Adipose tissue (tissue), 3 donors: ENCODE measurements around the gene NRCAM. TPM values are rescaled to one million over a fixed set of nuclear protein-coding genes. Genes with fewer than 3 reads are reported as not detected.

Experiments used
- H3K27ac ChIP-seq: one replicate; pipeline ENCODE4 v1.5.1; 2013; ENCODE audit warnings: low read depth, low read length
- WGBS, 3 donors: extraction: QIAGEN DNeasy Blood & Tissue Kit; methylation state at CpG; one replicate each; pipeline ENCODE4 v1.1.7; 2013; 5-methylcytosine and 5-hydroxymethylcytosine counted together
- polyA plus RNA-seq, 3 donors: library from polyadenylated mRNA; stranded (reverse); fragments of 200-250 nt; gene quantifications; one replicate each; pipeline ENCODE4 v1.2.3, GENCODE V29; 2013
- donor health status: healthy with polysubstance abuse.
- donor health status: Bipolar disorder and iron deficiency.
- donor health status: healthy.

Gene NRCAM
- polyA plus RNA-seq, 3 donors, result 2.5 to 10.0 (median 2.6) TPM

DNA sequence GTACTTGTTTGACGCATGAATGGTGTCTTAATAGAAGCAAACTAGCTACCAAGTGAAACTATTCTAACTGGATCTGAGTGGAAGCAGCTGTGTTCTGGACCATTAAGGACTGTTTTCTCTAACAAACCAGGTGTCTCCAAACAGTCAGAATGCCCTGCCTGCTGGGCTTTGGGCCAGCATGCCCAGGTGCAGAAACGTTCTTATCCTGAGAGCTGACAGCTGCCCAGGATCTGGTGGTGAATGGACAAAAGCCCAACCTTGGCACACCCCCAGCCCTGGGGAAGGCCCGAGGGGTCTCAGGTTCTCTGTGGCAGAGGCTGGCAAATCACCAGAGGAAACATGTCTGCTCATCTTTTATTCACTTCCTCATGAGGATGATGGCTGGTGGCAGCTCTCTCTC is 277.8 kb downstream of the NRCAM start:
- WGBS, 3 donors, result 25 to 62% (median 44%) methylated on average over 3 of the region's 3 CpGs
- H3K27ac ChIP-seq, result no peak overlapping the region

DNA sequence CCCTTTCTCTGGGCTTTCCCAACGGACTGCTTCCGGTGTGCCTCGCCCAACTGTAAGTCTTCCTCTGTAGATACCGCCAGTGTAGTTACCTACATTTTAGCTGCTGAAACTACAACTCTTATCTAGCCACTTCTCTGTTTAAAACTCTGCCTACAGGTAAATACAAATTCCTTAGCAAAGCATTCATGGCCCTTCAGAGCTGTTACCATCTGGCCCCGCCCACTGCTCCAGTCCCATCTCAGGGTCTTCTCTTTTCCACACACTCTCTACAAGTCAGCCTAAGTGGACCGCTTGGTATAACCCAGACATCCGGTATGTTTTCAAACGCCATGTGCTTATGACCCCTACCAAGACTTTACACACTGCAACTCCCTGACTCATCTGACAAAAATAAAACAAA is 285.1 kb downstream of the NRCAM start:
- 86 to 98% (median 93%) methylated on average over 8 of the region's 8 CpGs for WGBS, 3 donors
- H3K27ac ChIP-seq, result no peak overlapping the region

DNA sequence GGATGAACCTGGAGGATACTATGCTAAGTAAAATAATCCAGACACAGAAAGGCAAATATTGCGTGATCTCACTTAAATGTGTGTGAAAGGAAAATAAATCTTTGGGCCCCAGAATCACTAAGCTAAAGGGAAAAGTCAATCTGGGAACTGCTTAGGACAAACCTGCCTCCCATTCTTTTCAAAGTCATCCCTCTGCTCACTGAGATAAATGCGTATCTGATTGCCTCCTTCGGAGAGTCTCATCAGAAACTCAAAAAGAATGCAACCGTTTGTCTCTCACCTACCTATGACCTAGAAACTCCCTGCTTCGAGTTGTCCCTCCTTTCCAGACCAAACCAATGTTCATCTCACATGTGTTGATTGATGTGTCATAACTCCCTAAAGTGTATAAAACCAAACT is 286.0 kb downstream of the NRCAM start:
- no peak overlapping the region for H3K27ac ChIP-seq
- 70 to 81% (median 77%) methylated on average over 5 of the region's 5 CpGs for WGBS, 3 donors

DNA sequence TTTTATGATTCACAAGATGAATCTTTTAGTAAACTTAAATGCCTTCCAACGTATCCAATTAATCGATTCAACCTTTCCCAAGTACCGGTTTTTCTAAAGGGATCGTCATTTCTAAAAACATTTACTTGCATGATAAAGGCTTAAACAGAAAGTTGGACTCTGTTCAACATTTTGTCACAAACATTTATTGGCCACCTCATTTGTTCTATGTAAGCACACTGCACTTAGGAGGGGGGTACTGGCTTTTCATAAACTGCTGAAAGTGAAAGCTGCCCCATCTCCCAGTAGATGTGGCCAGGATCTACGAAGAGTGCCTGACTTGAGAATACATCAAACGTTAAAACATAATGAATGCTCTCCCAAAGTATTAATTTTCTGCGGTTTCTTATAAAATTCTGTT is 288.8 kb downstream of the NRCAM start:
- WGBS, 3 donors, result 35 to 65% (median 54%) methylated on average over 7 of the region's 7 CpGs
- no peak overlapping the region for H3K27ac ChIP-seq

DNA sequence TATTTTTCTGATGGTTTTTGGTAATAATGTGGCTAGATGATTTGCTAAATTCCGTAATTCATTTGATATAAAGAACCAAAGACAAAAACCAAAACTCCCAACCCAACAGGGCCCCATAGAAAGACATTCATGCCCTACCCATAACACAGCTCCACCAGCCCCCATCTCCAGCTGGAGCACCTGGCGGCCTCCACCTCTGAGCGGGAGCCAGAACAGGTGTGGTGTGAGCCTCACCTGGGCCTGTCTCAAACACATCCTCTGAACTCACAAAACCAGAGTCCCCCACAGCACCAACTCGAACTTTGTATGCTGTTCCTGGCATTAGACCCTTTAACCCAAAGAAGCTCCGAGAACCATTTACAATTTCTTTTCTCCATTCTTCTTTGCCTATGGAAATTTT is 289.5 kb downstream of the NRCAM start:
- WGBS, 3 donors, result 85 to 94% (median 93%) methylated on average over 5 of the region's 5 CpGs
- H3K27ac ChIP-seq, result no peak overlapping the region

DNA sequence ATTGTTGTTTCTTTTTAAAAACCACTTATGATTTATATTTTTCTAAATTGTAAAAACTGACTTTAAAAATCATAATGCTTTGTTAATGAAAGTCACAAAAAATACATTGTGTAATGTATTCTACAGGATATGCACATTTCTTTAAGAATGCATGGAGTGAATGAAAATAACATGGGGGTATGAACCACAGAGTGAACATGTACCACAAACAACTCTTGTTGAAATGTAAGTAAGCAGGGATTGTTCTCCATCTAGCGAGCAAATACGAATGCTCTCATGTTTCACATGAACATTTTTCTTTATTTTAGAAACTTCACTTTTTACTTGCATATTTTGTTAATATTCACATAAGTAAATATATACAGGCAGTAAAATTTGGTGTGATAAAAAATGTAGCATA is 290.5 kb downstream of the NRCAM start:
- no peak overlapping the region for H3K27ac ChIP-seq
- 96 to 98% (median 96%) methylated on average over 2 of the region's 2 CpGs for WGBS, 3 donors

DNA sequence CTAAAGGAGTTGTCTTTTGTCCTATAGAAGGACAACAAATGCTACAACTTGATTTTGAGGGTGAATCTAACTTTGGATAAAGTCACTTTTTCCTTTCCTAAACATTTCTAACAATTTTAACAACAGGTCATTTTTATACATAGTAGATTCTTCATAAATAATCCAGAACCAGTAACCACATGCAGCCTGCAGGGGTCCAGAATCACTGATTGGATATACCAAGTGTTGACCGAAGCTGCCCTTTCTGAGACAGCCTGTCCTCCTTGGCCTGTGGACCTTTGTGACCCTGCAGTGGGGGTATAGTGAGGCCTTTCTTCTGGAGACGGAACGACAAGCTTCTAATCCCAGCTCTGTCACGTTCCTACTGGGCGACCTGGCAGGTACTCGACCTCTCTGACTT is 291.3 kb downstream of the NRCAM start:
- 68 to 79% (median 72%) methylated on average over 6 of the region's 6 CpGs for WGBS, 3 donors
- no peak overlapping the region for H3K27ac ChIP-seq

DNA sequence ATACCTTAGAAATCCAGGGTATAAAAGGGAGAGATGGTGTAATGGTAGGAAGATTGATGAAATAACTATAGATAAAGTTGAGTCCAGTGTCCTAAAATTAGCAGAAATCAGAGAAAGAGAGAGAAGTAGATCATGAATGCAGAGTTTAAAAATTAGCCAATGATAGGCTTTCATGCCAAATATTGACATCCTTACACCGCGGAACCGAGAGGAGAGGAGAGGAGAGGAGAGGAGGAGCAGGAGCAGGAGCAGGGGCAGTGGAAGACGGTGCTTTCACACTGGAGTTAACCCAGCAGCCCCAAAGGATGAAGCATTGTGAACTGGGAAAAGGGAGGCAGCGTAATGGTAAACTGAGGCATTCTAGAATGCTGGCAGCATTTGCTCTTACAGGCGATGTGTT is 291.9 kb downstream of the NRCAM start:
- 59 to 77% (median 70%) methylated on average over 6 of the region's 6 CpGs for WGBS, 3 donors
- no peak overlapping the region for H3K27ac ChIP-seq

DNA sequence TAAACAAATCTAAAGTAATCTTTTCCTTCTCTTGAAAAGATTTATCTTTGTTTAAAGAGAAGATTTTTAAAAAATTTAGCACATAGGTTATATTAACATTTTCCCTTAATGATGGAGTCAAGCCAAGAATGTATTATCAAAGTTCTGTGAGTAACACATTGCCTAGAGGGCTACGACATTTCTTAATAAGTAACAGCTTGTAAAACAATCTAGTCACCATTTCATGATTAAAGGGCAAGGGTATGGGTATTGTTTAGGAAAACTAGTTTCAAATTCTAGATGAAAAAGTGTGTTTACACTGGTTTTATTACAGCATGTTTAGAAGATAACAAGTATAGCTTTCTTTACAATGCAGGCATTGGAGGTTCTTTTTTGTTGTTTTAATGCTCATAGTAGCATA is 297.5 kb downstream of the NRCAM start:
- no peak overlapping the region for H3K27ac ChIP-seq
- WGBS, 3 donors, result 17 to 74% (median 62%) methylated on average over 1 of the region's 1 CpG

DNA sequence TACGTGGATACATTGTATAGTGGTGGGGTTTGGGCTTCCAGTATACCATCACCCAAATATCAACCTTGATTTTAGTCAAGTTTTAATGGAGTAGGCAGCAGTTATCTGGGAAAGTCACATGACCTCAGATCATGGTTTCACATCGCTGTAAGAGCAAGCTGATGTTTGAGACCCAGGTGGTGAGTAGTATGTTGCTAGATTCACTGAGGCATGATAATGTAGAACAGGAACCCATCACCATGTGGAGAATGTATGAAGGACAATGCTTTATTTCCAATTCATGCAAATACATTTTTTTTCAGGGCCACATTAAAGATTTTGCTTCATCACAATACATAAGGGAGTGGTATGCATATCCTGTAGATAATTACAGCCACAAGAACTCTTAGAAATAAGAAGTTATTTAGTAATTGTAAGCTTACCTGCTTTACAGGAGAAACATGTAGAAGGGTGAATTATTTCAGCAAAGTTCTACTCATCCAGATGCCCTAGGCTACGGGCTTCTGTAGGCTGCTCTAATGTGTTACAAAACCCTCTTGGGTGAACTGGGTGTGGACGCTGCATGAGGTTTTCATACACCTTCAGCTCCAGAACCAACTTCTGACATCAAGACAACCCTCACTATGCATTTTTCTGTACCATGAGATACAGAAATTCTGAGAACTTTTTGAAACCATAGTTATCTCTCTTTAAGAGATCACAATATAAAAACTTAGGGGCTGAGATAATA is 298.5 kb downstream of the NRCAM start:
- H3K27ac ChIP-seq, result no peak overlapping the region
- 93 to 97% (median 94%) methylated on average over 4 of the region's 4 CpGs for WGBS, 3 donors

DNA sequence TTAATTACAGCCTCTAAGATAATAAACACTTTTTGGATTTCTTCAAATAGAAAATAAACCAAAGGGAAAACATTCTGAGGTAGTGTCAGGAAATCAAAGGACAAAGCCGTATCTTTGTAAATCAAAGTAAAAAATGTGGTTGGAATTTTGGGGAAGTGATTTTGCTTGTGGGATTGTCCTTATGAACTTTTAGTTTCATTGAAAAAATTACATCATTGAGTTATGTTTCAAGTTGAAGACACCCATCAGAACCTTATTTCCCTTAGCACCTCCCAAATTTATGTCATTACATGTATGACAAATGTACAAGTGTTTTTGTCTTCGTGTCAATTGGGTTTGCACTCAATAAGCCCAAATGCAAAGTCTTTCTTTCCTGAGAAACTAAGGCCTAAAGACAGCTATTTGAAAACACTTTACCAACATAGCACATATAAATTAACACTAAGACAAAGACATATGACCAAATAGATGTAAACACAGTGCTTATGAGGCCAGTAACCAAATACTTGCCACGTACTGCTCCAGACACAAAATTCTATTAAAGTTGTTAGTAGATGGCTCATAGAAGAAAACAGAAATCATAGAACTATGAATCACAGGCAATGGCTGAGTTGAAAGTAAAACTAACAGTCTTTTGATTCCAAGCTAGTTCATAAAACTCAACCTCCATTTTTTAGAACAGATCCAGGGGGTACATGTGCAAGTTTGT is 299.2 kb downstream of the NRCAM start:
- WGBS, 3 donors, result 72 to 91% (median 79%) methylated on average over 3 of the region's 3 CpGs
- no peak overlapping the region for H3K27ac ChIP-seq

DNA sequence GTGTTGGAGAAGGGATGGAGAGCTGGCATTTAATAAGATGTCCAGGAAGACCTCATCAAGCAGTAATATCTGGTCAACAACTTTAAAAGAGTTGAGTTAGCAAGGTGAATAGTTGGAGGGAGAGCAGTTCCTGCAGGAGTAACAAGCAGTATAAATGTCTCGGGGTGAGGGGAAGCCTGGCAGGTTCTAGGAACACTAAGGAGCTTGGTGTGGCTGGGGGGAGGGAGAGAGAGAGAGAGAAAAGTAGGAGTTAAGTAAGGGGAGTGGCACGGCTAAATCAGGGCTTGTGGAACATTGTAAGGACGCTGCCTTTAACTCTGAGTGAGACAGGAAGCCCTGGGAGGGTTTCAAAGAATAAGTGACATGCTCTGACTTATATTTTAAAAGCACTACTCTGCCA is 304.0 kb downstream of the NRCAM start:
- WGBS, 3 donors, result 62 to 81% (median 67%) methylated on average over 3 of the region's 3 CpGs
- H3K27ac ChIP-seq, result no peak overlapping the region

DNA sequence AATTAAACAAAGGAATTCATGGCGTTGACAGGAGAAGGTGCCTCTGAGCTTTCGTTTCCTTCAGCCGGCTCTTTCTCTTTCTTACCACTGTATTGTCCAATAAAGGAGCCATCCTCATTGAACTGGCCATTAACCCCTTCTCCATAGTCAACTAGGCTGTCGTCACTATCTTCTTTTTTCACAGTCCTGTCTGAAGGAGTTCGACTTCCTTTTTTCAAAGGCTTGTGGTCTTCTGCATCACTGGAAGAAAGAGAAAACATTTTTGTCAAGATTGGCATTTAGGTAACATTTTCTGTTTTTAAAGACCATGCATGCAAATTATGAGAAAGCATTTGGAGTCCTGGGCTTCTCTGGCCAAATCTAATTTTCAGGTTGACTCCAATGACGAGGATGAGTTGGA is 306.3 kb downstream of the NRCAM start:
- 57 to 66% (median 61%) methylated on average over 6 of the region's 6 CpGs for WGBS, 3 donors
- no peak overlapping the region for H3K27ac ChIP-seq

DNA sequence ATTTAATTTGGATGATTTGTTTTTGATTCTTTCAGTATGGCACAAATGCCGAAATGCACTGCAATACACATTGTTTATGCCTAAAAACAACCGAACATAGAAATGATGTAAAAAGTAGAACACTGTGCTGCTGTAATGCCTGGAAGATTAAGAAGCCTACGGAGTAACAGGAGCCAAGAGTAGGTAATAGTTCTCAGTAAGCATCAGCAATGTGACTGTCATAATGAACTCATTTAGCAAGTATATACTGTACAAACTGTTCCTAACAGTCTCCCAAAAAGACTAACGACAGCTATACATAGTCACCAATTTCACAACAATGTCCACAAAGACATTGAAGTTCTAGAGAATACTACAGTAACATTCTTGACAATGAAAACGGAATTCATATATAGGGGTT is 307.1 kb downstream of the NRCAM start:
- no peak overlapping the region for H3K27ac ChIP-seq
- 86 to 91% (median 88%) methylated on average over 5 of the region's 5 CpGs for WGBS, 3 donors

DNA sequence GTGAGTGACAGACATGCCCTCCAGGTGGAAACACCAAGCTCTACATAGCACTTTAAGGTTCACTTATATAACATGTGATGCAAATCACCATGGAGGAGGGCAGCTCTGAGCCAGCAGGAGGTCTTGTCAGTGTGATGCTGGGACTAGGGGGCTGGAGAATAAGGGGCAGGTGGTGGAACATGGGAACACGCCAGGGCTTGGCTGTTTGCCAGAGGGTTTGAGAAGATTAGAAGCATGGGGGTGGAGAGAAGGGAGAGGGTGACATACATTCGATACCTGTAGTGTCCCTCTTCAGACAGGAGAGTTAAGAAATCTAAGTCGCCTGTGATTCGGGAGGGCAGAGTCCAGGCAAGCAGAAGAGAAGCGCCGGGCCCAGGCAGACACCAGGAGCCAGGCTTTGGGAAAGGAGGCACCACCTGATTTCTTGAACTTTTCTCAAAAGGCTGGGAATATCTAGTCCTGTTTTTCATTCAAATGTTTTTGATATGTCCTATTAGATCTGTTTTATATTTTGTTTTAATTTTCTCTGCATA is 309.1 kb downstream of the NRCAM start:
- H3K27ac ChIP-seq, result no peak overlapping the region
- 75 to 91% (median 89%) methylated on average over 6 of the region's 6 CpGs for WGBS, 3 donors

DNA sequence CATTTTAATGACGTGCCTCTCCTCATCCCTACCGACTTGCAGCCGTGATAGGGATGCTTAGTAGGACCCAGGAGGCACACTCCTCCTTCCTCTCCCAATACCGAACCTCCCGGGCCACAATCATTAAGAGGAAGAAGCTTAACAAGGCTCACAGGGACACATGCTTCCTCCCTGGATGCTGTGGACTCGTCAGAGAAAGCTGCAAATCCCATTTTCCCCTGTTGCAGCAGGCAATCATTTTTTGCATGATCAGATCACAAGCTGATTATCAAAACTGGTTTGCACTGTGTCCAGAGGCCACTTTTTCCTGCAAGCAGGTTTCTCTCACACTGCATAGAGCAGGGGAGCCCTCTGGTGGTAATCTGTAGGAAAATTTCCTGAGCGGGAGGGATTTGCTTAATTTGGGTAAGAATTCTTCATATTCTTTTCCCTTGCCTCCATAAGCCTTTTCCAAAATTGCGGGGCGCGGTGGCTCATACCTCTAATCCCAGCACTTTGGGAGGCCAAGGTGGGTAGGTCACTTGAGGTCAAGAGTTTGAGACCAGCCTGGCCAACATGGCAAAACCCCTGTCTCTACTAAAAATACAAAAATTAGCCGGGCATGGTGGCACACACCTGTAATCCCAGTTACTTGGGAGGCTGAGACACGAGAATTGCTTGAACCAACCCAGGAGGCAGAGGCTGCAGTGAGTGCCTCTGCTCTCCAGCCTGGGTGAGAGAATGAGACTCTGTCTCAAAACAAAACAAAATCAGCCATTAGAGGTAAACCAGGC is 310.0 kb downstream of the NRCAM start:
- 13 to 33% (median 14%) methylated on average over 12 of the region's 12 CpGs for WGBS, 3 donors

DNA sequence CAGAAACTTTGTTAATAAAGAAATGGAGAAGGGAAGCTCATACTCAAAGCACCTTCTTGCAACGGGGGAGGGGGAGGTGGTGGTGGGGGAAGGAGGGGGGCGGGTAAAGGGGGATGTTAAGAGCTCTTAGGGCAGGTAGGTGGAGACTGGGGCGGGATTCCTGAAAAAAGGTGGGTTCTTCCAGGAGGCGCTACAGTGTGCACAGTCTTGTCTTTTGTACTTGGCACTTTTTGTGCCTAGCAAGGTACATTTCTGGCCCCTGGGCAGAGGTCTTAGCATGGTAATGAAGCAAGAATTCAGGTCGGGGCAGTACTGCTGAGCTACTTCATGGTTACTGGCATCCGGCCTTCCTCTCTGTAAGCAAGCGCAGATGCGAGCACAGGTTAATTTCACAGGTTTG is 310.8 kb downstream of the NRCAM start:
- no peak overlapping the region for H3K27ac ChIP-seq
- 79 to 84% (median 82%) methylated on average over 8 of the region's 8 CpGs for WGBS, 3 donors

More for the DNA sequence above, 310.0 kb downstream of the NRCAM start:
- H3K27ac ChIP-seq, result no peak overlapping the region

DNA sequence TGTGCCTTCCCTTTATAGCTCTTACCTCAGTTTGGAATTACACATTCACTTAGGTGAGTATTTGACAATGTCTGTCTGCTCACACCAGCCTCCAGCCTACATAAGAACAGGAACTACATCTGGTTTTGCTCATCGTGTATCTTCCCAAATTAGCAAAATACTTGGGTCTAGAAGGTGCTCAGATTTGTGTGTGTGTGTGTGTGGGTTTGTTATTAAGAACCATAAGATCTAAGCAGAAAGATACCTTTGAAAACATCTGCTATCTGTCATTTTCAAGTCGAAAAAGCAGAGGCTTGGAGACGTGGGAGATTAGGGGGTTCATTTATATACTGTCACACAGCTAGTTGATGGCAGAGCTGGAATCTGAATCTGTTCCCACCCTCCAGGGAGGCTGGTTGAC is 311.3 kb downstream of the NRCAM start:
- no peak overlapping the region for H3K27ac ChIP-seq
- WGBS, 3 donors, result 61 to 72% (median 65%) methylated on average over 3 of the region's 3 CpGs
